BJ (cell line): ENCODE results near the gene RFESD. TPM values are rescaled to one million over a fixed set of nuclear protein-coding genes. Genes with fewer than 3 reads are reported as not detected.

Experiments
- CTCF ChIA-PET: fragments of 350-600 bp; formaldehyde crosslinking; extraction: SDS; loops from one replicate; lab custom pipeline; 2021; ENCODE audit warnings: antibody characterized with exemption, inconsistent platforms; lab: Yijun Ruan, JAX
- POLR2A ChIA-PET: fragments of 300-600 bp; sonication (Branson Sonifier 250); formaldehyde crosslinking; extraction: SDS; loops from one replicate; lab custom pipeline; 2021; ENCODE audit warnings: antibody characterized with exemption; lab: Charles Lee
- DNase-seq: peaks from one replicate; pipeline ENCODE4 v3.0.0-alpha.2; 2011; ENCODE audit warnings: low read depth
- H3K27me3 ChIP-seq: 2 replicates; pipeline ENCODE4 v1.6.0; 2011; ENCODE audit warnings: low read length; ENCODE audit not compliant: control insufficient read depth, insufficient read depth
- H3K36me3 ChIP-seq: 2 replicates; pipeline ENCODE4 v1.5.1; 2011; ENCODE audit warnings: low read length; ENCODE audit not compliant: control insufficient read depth, insufficient read depth
- H3K4me3 ChIP-seq: 2 replicates; pipeline ENCODE4 v1.5.1; 2011; ENCODE audit warnings: low read depth, mild to moderate bottlenecking, control low read depth, low read length
- CTCF ChIP-seq: IDR thresholded peaks from 2 replicates; pipeline ENCODE4 v1.5.1; 2011; ENCODE audit warnings: low read depth, mild to moderate bottlenecking, control low read depth, inconsistent platforms, low read length, moderate library complexity; ENCODE audit not compliant: insufficient read depth
- polyA plus RNA-seq: library from polyadenylated mRNA; depleted of rRNA; stranded (reverse); fragments of >200 nt; gene quantifications from 2 replicates; pipeline ENCODE4 v1.2.3, GENCODE V29; 2011

The RFESD gene
- polyA plus RNA-seq, 1 experiment = 1.1 TPM

GRCh38 chr5:95617057-95617456, 29.5 kb upstream of the RFESD start:
- no peaks in the 10 kb centered on the region; the same call in 1 of the 2 replicates for H3K27me3 ChIP-seq
- no peak for DNase-seq
- TF ChIP-seq CTCF = no peak
- no peak overlapping the region for H3K4me3 ChIP-seq
- CTCF ChIA-PET = no interaction called here
- POLR2A ChIA-PET = no interaction called here
- H3K36me3 ChIP-seq = no peaks in the 10 kb centered on the region

- H3K36me3 ChIP-seq = no peaks in the 10 kb centered on the region
- no peak for TF ChIP-seq CTCF
- H3K27me3 ChIP-seq = no peaks in the 10 kb centered on the region; the same call in 1 of the 2 replicates
- no peak overlapping the region for H3K4me3 ChIP-seq
- POLR2A ChIA-PET = no interaction called here
- DNase-seq = no peak
- CTCF ChIA-PET = interaction anchor here (0.6 kb wide), 1 partner anchor 1895 kb away, joined by 3 read pairs; no protein-coding TSS in a partner anchor
Measured at GRCh38 chr5:95619096-95619495, 27.5 kb upstream of the RFESD start.

GRCh38 chr5:95619514-95620029, 27.0 kb upstream of the RFESD start:
- Histone ChIP-seq H3K27me3 (no peaks in the 10 kb centered on the region; the same call in 1 of the 2 replicates), H3K4me3 (peak overlapping the region; percentile 50), H3K36me3 (no peaks in the 10 kb centered on the region)
- ChIA-PET POLR2A (no interaction called here), CTCF (interaction anchor here (0.6 kb wide), 1 partner anchor 1896 kb away, joined by 3 read pairs; no protein-coding TSS in a partner anchor)
- no peak for DNase-seq
- no peak for TF ChIP-seq CTCF

GRCh38 chr5:95620030-95620869, 26.3 kb upstream of the RFESD start, which contains the start of gene GPR150:
GPR150 (plus strand) TSS chr5:95620087; CDS start chr5:95620276, 189 bp downstream.
- ChIA-PET CTCF (interaction anchor here (1.1 kb wide), 1 partner anchor 10 kb away, joined by 3 read pairs; no protein-coding TSS in a partner anchor), POLR2A (no interaction called here)
- Histone ChIP-seq H3K27me3 (no peaks in the 10 kb centered on the region; the same call in 1 of the 2 replicates), H3K4me3 (peak within 1 kb of the TSS; percentile 50), H3K36me3 (no peaks in the 10 kb centered on the region)
- TF ChIP-seq CTCF = no peak
- DNase-seq = no peak
